ENCODE data around the gene FYCO1. TPM values are rescaled to one million over a fixed set of nuclear protein-coding genes. Genes with fewer than 3 reads are reported as not detected.

FYCO1 gene
- total RNA-seq, 1 experiment from 2014 or later, result 19.7 TPM

DNA sequence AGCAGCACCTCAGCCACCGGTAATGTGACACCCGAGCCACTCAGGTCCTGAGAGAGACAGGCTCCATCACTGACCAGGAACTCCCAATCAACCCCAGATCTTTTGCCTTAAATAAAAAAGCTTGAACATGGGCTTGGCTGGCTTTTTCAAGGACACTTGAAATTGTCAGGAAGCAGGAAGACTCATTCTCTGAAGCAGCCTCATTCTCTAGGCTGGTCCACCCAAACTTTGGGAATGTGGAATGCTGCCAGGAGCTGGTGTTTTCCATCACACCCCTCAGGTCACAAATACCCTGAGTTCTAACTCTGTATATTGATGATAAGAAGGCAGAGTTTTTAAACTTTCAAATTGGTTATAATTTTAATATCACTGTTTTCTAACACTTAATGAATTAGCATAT is 35.3 kb downstream of the FYCO1 start:
- CTCF ChIA-PET, result interaction anchor here (0.6 kb wide), 1 partner anchor 482 kb away, joined by 3 read pairs; no protein-coding TSS in a partner anchor
- BruUV-seq (replicated peaks), result no TSS peak
- no peaks in the 10 kb centered on the region for H3K4me1 ChIP-seq (replicated peaks; ENCODE audit: insufficient read depth)

GRCh38 chr3:45959201-45959600 is 36.4 kb downstream of the FYCO1 start:
- no peak overlapping the region for H3K4me2 ChIP-seq
- no peak for TF ChIP-seq CTCF (conservative IDR thresholded peaks at IDR 0.05)
- TF ChIP-seq EZH2 (IDR thresholded peaks at IDR 0.05; ENCODE audit: low read depth), result no peak
- intact Hi-C loops (cut with micrococcal nuclease; ENCODE audit: unreplicated experiment), result no loop called here
- H3K4me1 ChIP-seq (replicated peaks; ENCODE audit: insufficient read depth), result no peaks in the 10 kb centered on the region
- 0 out of 2 replicates have a peak, but pooled peaks cover 4% of the 10 kb centered on the region for H3K36me3 ChIP-seq (ENCODE audit: low read depth)
- BruUV-seq (replicated peaks), result no TSS peak
- H2AFZ ChIP-seq, result no peak overlapping the region
- no peaks in the 10 kb centered on the region for H3K27me3 ChIP-seq (ENCODE audit: insufficient read depth, low read depth)
- no peak for DNase-seq
- no peaks in the 10 kb centered on the region for H3K79me2 ChIP-seq (ENCODE audit: low read depth)
- ChIA-PET POLR2A (ENCODE audit: unreplicated experiment) (no interaction called here), CTCF (no interaction called here)
- H3K4me3 ChIP-seq, result no peak overlapping the region
- H3K9me3 ChIP-seq (ENCODE audit: insufficient read depth, low read depth), result no peaks in the 10 kb centered on the region
- no peak overlapping the region for H3K27ac ChIP-seq
- no peaks in the 10 kb centered on the region for H4K20me1 ChIP-seq (ENCODE audit: insufficient read depth)
- H3F3A ChIP-seq (ENCODE audit: insufficient read depth, low read depth), result no peaks in the 10 kb centered on the region
- no peaks in the 10 kb centered on the region for H3K9me2 ChIP-seq (ENCODE audit: insufficient read depth)

More for the DNA sequence above, 35.3 kb downstream of the FYCO1 start:
- no peaks in the 10 kb centered on the region for H3K27me3 ChIP-seq (ENCODE audit: insufficient read depth, low read depth)
- H2AFZ ChIP-seq, result no peak overlapping the region
- no peaks in the 10 kb centered on the region for H3K9me2 ChIP-seq (ENCODE audit: insufficient read depth)
- intact Hi-C loops (cut with micrococcal nuclease; ENCODE audit: unreplicated experiment), result no loop called here
- H4K20me1 ChIP-seq (ENCODE audit: insufficient read depth), result no peaks in the 10 kb centered on the region
- H3K4me3 ChIP-seq, result no peak overlapping the region
- H3K9me3 ChIP-seq (ENCODE audit: insufficient read depth, low read depth), result no peaks in the 10 kb centered on the region
- no peaks in the 10 kb centered on the region for H3K36me3 ChIP-seq (ENCODE audit: low read depth)
- POLR2A ChIA-PET (ENCODE audit: unreplicated experiment), result no interaction called here
- H3K27ac ChIP-seq, result no peak overlapping the region
- DNase-seq, result no peak
- no peaks in the 10 kb centered on the region for H3F3A ChIP-seq (ENCODE audit: insufficient read depth, low read depth)
- TF ChIP-seq CTCF (conservative IDR thresholded peaks at IDR 0.05) (no peak), EZH2 (IDR thresholded peaks at IDR 0.05; ENCODE audit: low read depth) (no peak)
- H3K4me2 ChIP-seq, result no peak overlapping the region
- no peaks in the 10 kb centered on the region for H3K79me2 ChIP-seq (ENCODE audit: low read depth)

DNA sequence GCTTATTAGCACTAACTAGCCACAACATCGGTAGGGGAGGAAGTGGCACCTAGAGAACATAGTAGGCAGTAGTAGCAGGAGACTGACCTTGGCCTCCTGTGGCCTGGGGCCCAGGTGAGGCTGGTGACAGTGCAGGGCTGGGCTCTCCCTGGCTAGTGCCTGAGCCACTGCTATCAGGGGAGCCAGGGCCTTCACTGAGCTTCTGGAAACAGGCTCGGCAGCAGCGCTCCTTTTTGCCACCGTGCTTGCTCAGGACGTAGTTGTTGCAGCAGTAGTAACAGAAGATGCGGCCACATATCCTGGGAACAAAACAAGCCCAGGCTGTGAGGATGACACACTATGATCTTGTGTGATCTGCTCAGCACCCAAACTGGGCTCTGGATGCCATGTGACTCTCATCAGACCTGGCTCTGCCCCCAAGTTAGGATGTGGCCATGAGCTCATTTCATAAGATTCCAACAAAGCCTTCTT is 37.3 kb downstream of the FYCO1 start:
- Histone ChIP-seq H3K9me2 (ENCODE audit: insufficient read depth) (no peaks in the 10 kb centered on the region), H4K20me1 (ENCODE audit: insufficient read depth) (no peaks in the 10 kb centered on the region), H3K4me1 (replicated peaks; ENCODE audit: insufficient read depth) (no peaks in the 10 kb centered on the region), H3K9me3 (ENCODE audit: insufficient read depth, low read depth) (no peaks in the 10 kb centered on the region), H3K27ac (no peak overlapping the region), H3K4me3 (no peak overlapping the region), H3K36me3 (ENCODE audit: low read depth) (peaks cover 4% of the 10 kb centered on the region; the same call in 1 of the 2 replicates), H3K79me2 (ENCODE audit: low read depth) (no peaks in the 10 kb centered on the region), H3K27me3 (ENCODE audit: insufficient read depth, low read depth) (no peaks in the 10 kb centered on the region), H3K4me2 (no peak overlapping the region), H2AFZ (no peak overlapping the region), H3F3A (ENCODE audit: insufficient read depth, low read depth) (no peaks in the 10 kb centered on the region)
- no peak for DNase-seq
- BruUV-seq (replicated peaks), result no TSS peak
- intact Hi-C loops (cut with micrococcal nuclease; ENCODE audit: unreplicated experiment), result no loop called here
- ChIA-PET CTCF (no interaction called here), POLR2A (ENCODE audit: unreplicated experiment) (no interaction called here)
- no peak for TF ChIP-seq CTCF (conservative IDR thresholded peaks at IDR 0.05)
- TF ChIP-seq EZH2 (IDR thresholded peaks at IDR 0.05; ENCODE audit: low read depth), result no peak
